Endothelial cell (in vitro differentiated cells): ENCODE data around the gene ALDH3A2. TPM values are rescaled to one million over a fixed set of nuclear protein-coding genes. Genes with fewer than 3 reads are reported as not detected.

Experiments used
- DNase-seq: peaks from one replicate; pipeline ENCODE4 v3.0.0; 2021; ENCODE audit warnings: low spot score
- H3K27ac Mint-ChIP-seq: one replicate; pipeline ENCODE4 v1.8.0; 2021; ENCODE audit warnings: mixed read lengths, inconsistent platforms; ENCODE audit not compliant: unreplicated experiment
- H3K27me3 Mint-ChIP-seq: one replicate; pipeline ENCODE4 v1.8.0; 2021; ENCODE audit warnings: mild to moderate bottlenecking, moderate library complexity, mixed read lengths, inconsistent platforms; ENCODE audit not compliant: unreplicated experiment
- H3K36me3 Mint-ChIP-seq: one replicate; pipeline ENCODE4 v1.8.0; 2021; ENCODE audit warnings: mild to moderate bottlenecking, low read depth, mixed read lengths, inconsistent platforms; ENCODE audit not compliant: unreplicated experiment
- H3K4me1 Mint-ChIP-seq: one replicate; pipeline ENCODE4 v1.8.0; 2021; ENCODE audit warnings: mild to moderate bottlenecking, mixed read lengths, inconsistent platforms; ENCODE audit not compliant: unreplicated experiment
- H3K4me3 Mint-ChIP-seq: one replicate; pipeline ENCODE4 v1.8.0; 2021; ENCODE audit warnings: mild to moderate bottlenecking, mixed read lengths, inconsistent platforms; ENCODE audit not compliant: unreplicated experiment
- H3K9me3 Mint-ChIP-seq: one replicate; pipeline ENCODE4 v1.8.0; 2021; ENCODE audit warnings: mixed read lengths, inconsistent platforms; ENCODE audit not compliant: unreplicated experiment
- total RNA-seq: library from RNA; stranded (reverse); fragmentation: NEBNext Ultra II Directional; extraction: Animal tissue kit (Norgen Biotek cat#: 25700); gene quantifications from one replicate; pipeline ENCODE4 v1.2.1, GENCODE V29; 2021; ENCODE audit not compliant: unreplicated experiment
- TF ChIP-seq, protein P1 (sequence below): fragments of 200-600 bp; sonication (generic); IDR thresholded peaks from one replicate; pipeline ENCODE4 v1.5.0; 2021; ENCODE audit warnings: antibody characterized with exemption; ENCODE audit not compliant: unreplicated experiment

Gene ALDH3A2
- total RNA-seq, 1 donor from 2014 or later, result 21.0 TPM

DNA sequence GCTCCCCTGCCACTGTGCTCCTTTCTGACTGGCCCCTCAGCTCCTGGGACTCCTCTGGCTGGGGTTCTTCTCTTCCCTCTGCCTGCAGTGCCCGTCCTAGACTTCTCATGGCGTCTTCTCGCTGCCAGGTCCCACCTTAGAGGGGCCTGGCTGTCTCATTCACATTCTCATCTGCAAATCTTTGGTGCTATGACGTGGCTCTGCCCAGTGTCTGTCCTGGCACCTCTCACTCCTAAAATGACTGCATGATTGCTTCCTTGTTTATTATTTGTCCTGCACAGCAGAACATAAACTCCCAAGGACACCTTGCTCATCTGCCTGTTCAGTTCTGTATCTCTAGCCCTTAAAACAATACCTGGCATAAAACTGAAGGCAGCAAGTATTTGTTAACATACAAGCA, 18.5 kb upstream of the ALDH3A2 start:
- no peaks in the 10 kb centered on the region for H3K9me3 Mint-ChIP-seq
- H3K36me3 Mint-ChIP-seq, result no peaks in the 10 kb centered on the region
- TF ChIP-seq, protein P1, sequence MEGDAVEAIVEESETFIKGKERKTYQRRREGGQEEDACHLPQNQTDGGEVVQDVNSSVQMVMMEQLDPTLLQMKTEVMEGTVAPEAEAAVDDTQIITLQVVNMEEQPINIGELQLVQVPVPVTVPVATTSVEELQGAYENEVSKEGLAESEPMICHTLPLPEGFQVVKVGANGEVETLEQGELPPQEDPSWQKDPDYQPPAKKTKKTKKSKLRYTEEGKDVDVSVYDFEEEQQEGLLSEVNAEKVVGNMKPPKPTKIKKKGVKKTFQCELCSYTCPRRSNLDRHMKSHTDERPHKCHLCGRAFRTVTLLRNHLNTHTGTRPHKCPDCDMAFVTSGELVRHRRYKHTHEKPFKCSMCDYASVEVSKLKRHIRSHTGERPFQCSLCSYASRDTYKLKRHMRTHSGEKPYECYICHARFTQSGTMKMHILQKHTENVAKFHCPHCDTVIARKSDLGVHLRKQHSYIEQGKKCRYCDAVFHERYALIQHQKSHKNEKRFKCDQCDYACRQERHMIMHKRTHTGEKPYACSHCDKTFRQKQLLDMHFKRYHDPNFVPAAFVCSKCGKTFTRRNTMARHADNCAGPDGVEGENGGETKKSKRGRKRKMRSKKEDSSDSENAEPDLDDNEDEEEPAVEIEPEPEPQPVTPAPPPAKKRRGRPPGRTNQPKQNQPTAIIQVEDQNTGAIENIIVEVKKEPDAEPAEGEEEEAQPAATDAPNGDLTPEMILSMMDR, result no peak
- H3K27ac Mint-ChIP-seq, result no peak overlapping the region
- no peaks in the 10 kb centered on the region for H3K4me1 Mint-ChIP-seq
- H3K27me3 Mint-ChIP-seq, result no peaks in the 10 kb centered on the region
- no peak for DNase-seq
- no peak overlapping the region for H3K4me3 Mint-ChIP-seq

DNA sequence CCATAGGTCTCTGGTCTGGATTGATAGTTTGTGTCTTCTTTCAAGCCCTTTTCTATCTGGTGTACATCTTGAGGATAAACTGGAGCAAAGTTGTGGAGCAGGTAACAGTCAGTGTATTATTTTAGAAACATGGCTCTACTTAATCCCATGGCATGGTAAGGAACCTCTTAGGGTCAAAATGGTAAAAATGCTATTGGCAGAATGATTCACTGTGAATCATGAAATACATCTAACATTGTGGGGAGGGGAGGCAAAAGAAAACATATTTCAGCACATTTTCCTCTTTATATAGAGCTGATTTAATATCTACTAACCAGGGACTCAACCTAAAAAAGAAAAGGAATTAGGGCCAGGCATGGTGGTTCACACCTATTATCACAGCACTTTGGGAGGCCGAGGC, 17.9 kb upstream of the ALDH3A2 start:
- DNase-seq, result no peak
- H3K27ac Mint-ChIP-seq, result no peak overlapping the region
- H3K9me3 Mint-ChIP-seq, result no peaks in the 10 kb centered on the region
- TF ChIP-seq, protein P1, result no peak
- no peak overlapping the region for H3K4me3 Mint-ChIP-seq
- no peaks in the 10 kb centered on the region for H3K4me1 Mint-ChIP-seq
- no peaks in the 10 kb centered on the region for H3K27me3 Mint-ChIP-seq
- H3K36me3 Mint-ChIP-seq, result no peaks in the 10 kb centered on the region

DNA sequence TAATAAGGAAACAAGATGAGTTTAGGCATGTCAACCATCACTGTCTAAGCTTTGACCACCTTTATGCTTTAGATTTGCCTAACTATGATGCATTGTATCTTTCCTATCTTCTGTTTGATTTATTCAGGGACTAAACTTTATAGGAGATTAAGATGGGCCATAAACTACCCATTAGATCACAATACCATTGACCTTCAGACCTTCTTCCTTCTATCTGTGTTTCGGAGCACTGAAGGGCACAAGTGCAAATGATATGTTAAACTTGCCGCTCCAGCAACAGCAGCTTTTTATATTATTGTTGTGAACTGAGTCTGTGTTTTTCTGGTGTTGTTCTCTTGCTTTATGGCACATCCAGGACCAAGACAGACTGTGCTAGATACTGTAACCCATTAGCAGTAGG, 16.6 kb upstream of the ALDH3A2 start:
- H3K9me3 Mint-ChIP-seq, result no peaks in the 10 kb centered on the region
- no peaks in the 10 kb centered on the region for H3K27me3 Mint-ChIP-seq
- DNase-seq, result no peak
- H3K4me3 Mint-ChIP-seq, result no peak overlapping the region
- no peaks in the 10 kb centered on the region for H3K4me1 Mint-ChIP-seq
- TF ChIP-seq, protein P1, result no peak
- no peaks in the 10 kb centered on the region for H3K36me3 Mint-ChIP-seq
- H3K27ac Mint-ChIP-seq, result no peak overlapping the region

DNA sequence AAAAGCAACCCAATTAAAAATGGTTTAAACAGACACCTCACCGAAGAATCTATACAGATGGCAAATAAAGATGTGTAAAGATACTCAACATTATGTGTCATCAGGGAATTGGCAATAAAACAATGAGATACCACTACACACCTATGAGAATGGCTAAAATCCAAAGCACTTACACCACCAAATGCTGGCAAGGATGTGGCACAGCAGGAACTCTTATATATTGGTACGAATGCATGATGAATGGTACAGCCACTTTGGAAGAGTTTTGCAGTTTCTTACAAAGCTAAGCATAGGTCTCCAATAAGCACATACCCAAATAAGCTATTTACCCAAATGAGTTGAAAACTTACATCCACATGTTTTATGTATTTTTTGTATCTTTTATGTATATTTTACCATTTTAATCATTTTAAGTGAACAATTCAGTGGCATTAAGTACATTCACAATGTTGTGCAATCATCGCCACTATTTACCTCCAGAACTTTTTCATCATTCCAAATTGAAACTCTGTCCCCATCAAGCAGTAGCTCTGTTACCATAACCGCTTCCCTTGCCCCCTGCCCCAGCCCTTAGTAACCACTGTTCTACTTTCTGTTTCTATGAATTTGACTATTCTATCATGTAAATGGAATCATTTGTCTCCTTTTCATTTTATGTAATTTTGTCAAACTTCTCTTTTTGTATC, 6.7 kb upstream of the ALDH3A2 start:
- Mint-ChIP-seq H3K27ac (no peak overlapping the region), H3K4me1 (no peaks in the 10 kb centered on the region), H3K27me3 (peaks cover 3% of the 10 kb centered on the region), H3K4me3 (no peak overlapping the region), H3K36me3 (no peaks in the 10 kb centered on the region), H3K9me3 (no peaks in the 10 kb centered on the region)
- DNase-seq, result no peak
- TF ChIP-seq, protein P1, result no peak

DNA sequence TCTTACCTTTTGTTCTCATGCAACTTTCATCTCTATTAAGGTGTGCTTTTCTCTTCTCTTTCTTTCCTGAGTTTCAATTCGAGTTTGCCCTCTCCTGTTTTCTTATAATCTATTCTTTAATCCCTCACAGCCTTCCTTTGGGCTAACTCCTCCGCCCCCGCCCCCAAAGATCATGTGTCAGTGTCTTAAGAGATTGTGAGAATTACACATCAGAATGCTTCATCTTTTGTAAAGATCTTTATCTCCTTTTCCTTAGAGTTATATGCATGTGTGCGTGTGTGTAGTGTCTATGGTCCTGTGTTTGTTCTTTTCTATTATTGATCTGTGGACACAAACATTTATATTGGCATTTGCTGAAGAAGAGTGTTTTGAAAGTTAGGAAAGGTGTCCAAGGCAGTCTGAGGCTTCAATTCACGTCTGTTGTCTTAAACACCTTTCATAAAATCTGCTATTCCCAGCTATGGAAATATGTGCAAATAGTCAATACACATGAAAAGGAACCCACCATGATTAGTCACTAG, 6.1 kb upstream of the ALDH3A2 start:
- no peaks in the 10 kb centered on the region for H3K36me3 Mint-ChIP-seq
- no peak for DNase-seq
- no peak overlapping the region for H3K4me3 Mint-ChIP-seq
- H3K9me3 Mint-ChIP-seq, result no peaks in the 10 kb centered on the region
- no peak overlapping the region for H3K27ac Mint-ChIP-seq
- TF ChIP-seq, protein P1, result no peak
- peaks cover 3% of the 10 kb centered on the region for H3K27me3 Mint-ChIP-seq
- peaks cover 4% of the 10 kb centered on the region for H3K4me1 Mint-ChIP-seq
